T47D (cell line): ENCODE measurements around the gene MZB1.

Experiments
- DNase-seq, 2 experiments: peaks; one replicate each; pipeline versions ENCODE4 v3.0.0 to v3.0.0-alpha.2; 2011 to 2012; ENCODE audit warnings: low read depth in 1 of 2, low spot score in 1 of 2
- JUND ChIP-seq: IDR thresholded peaks from 2 replicates; pipeline ENCODE4 v1.6.1; 2012; ENCODE audit warnings: low read depth
- in situ Hi-C: cut with HindIII; loops from 2 replicates; pipeline ENCODE4 v1.10.0; 2016; ENCODE audit warnings: low sequenced_read_pairs, low pct_unique_long_range_greater_than_20kb

The MZB1 gene

GRCh38 chr5:139406963-139407362, 17.2 kb upstream of the MZB1 start:
- TF ChIP-seq JUND: no peak
- in situ Hi-C loops: no loop called here
- DNase-seq: no peak

GRCh38 chr5:139404484-139404840, 14.7 kb upstream of the MZB1 start:
- TF ChIP-seq JUND: no peak
- in situ Hi-C loops: no loop called here
- no peak for DNase-seq

- TF ChIP-seq JUND: peak; percentile 70; the same call in 1 of the 2 replicates
- peak; percentile 83 to 96 for DNase-seq
- in situ Hi-C loops: no loop called here
Observed at GRCh38 chr5:139403787-139404483, 14.2 kb upstream of the MZB1 start, which contains the start of gene SPATA24. Gene SPATA24 (minus strand): TSS chr5:139404089. CDS start chr5:139404060, 29 bp downstream.

DNA sequence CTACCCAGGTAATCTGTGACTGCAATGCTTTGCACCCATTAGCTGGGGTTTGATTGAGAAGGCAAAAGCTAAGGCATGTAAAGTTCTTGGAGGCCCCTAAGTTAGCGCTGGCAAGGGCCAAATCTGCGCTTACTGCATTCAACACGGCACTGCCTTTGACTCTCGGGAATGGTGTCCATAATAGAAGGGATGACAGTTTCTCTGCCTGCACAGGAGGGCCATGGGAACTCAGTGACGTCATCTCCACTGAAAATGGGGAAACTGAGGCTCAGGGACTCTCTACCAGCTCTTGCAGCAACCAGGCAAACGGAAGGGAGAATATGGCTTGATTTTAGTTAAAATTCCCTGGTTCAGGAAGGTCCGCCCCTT, 13.7 kb upstream of the MZB1 start:
- no peak for TF ChIP-seq JUND
- in situ Hi-C loops: no loop called here
- DNase-seq: peak in 1 of 2 experiments; percentile 41

DNA sequence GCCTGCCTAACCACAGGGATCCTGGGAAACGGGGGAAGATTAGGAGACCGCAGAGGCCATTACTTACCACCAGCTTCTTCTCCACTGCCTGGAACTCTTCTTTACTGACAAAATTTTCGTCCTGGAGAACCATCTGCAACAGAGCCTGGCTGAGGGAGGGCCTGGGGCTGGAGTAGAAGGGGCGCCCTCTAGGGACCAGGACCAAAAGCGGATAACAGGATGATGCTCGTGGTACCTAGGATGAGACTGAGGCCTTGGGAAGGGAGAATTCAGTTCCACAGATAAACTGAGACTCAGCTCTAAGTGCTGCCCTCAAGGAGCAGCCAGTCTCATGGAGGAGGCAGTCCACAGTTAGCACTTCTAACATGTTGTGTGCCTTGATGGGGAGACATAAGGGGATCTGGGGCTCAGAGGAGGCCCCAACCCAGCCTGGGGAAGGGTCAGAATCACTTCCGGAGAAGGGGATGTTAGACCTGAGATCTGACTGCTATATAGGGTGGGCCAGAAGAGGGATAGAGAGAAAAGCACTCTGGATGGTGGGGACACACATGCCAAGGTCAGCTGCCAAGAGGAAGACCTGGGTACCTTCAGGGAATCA, 12.9 kb upstream of the MZB1 start:
- peak in 1 of 2 experiments; percentile 64 for DNase-seq
- no peak for TF ChIP-seq JUND
- in situ Hi-C loops: no loop called here

DNA sequence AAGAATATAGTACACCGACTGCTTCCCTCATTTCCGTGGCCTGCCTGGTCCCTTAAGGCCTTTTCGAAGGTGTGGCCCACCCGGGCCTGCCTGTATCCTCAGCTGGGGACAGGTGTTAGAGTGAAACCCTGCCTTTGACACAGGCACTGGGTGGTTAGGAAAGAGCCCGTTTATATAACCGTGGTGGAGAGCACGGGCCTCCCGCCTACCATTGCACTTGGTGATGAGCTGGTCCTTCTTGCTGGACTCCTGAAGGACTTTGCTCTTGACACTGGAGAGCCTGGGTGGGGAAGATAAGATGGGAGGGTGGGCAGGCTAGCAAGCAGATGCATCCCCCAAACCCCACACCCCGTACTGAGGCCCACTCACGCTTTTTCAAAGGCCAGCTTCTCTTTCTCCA, 11.8 kb upstream of the MZB1 start:
- DNase-seq: no peak
- no peak for TF ChIP-seq JUND
- in situ Hi-C loops: no loop called here

DNA sequence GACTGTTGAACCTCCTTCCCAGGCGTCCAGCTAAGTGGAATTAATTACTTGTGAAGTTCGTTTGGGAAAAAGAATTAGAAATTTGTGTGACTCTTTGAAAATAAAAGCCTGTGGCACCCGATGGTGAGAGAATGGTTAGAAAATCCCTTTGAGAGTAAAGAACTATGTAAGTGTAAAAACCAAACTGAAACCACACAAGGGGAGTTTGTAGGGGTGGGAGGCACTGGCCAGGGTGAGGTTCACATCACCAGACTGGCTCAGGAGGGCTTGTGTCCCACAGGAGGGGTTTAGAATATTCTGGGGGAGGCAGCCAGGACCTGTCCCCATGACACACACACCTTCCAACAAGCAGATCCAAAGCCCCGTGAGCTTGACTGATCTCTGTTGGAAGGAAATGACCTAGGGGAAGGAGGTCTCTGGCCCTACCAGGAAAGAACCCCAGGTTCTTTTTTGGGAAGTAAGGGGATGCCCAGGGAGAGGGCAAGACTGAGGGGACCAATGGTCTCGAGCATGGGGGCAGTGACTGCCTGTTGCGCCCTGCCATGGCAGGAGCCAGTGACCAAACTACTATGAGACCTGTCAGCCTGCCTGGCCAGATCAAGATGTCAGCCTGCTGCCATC, 9.9 kb upstream of the MZB1 start:
- DNase-seq: no peak
- no peak for TF ChIP-seq JUND
- in situ Hi-C loops: no loop called here

DNA sequence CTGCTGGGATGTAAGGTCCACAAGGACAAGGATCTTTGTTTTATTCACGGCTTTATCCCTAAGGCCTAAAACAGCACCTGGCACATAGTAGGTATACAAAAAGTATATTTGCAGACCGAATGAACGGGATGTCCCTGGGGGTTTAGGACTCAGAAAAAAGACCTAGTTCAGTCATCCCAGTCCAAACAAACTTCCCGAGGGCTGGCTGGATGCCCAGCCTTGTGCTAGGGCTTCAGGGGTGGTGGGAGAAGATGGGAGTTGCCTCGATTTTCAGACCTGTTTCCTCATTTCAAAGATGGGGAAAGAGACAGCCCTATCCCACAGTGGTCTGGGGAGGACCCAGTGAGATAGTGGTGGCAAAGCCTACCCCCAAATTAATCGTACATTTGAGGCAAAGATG, 8.2 kb upstream of the MZB1 start:
- DNase-seq: no peak
- in situ Hi-C loops: no loop called here
- no peak for TF ChIP-seq JUND

GRCh38 chr5:139396691-139397090, 7.0 kb upstream of the MZB1 start:
- no peak for TF ChIP-seq JUND
- DNase-seq: no peak
- in situ Hi-C loops: no loop called here

DNA sequence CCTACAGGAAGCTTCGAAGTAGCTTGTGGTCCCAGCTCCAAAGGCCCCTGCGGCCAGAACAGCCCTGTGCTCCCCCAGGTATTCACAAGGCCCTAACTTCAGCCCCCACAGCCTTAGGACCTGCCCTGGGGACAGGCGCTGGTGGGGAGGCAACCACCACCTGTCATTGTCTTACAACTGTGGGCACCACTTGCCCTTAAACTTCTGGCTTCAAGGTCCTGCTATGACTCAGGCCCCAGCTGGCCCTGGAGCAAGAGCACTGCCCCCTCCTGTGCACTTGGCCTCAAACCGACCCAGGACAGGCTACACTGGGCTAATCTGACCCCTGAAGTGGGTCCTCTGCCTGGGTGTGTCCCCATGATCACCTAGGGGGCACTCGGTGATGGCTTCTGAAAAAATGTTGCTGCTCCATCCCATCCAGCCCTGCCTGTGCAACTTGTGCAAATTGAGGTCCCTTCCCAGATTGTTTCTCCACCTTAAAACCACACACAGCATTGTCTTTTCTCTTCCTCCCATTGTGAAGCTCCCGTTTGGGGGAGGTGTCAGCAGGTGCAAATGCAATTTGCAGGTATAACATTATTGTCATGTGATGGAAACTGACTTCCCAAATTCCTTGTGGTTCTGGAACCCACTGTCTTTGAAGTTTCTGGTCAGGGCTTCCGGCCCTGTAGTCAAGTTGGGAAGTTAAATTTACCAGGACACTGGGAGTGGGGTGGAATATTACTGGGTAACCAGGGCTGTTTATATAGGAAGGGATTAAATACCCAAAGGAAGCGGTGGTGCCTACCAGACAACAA, 6.3 kb upstream of the MZB1 start:
- in situ Hi-C loops: no loop called here
- TF ChIP-seq JUND: no peak
- no peak for DNase-seq

DNA sequence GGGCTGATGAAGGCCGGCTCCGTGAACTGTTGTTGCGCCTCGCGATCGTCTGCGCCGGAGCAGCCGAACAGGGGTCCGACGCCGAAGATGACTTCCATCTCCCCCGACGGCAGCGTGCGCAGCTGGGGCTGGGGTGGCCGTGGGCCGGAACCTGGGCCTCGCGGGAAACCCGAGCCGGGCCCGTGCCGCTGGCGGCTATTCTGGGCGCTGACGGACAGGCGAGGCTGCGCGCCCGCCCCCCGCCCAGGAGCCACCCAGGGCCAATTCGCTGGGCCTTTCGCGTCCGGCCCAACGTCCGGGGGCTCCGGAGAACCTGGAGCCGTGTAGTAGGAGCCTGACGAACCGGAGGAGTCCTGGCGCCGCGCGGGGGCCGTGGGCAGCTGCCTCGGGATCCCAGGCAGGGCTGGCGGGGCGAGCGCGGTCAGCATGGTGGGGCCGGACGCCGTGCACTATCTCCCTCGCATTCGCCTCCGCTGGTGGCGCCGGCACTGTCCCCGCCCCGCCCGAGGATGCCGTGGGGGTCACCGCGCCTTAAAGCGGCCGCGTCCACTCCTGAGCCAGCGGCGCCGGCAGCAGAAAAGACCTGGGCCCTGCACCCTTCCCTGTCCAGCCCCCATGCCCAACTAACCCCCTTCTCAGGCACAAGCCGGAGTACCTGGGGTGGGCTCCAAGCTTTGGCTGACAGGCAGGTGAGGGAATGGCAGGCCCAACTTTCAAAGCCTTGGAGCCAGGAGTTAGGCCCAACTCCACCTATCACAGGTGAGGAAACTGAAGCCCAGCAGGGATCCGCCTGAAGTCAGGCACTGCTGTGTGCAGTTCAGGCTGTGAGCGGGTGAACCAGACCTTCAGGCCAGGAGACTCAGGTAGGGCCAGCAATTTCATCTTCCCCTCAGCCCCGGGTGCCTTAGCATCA, 5.2 kb upstream of the MZB1 start, which contains the start of gene PROB1:
Gene PROB1, minus strand, starts transcription at position 451 of the 913 bp plus-strand sequence. Its CDS starts 23 bp downstream, at position 428.
- in situ Hi-C loops: no loop called here
- no peak for DNase-seq
- no peak for TF ChIP-seq JUND
